ENCODE data around the gene ZMPSTE24. TPM values are rescaled to one million over a fixed set of nuclear protein-coding genes. Genes with fewer than 3 reads are reported as not detected.

The ZMPSTE24 gene
- total and polyA plus RNA-seq, 10 of the 15 experiments (the other 5 are each of a cell fraction or from before 2014, with no cell fraction given): 21.5 to 84.4 (median 43.6) TPM

GRCh38 chr1:40312238-40313205 lies 54.5 kb downstream of the ZMPSTE24 start (continued):
- TF ChIP-seq POLR2A (IDR thresholded peaks at IDR 0.05; ENCODE audit: low read depth, low read length): peak; percentile 65
- peak; percentile 53 for TF ChIP-seq SKIL (IDR thresholded peaks at IDR 0.05; ENCODE audit: low read depth, poor library complexity, severe bottlenecking)
- no peak for TF ChIP-seq SMAD5 (IDR thresholded peaks at IDR 0.05; ENCODE audit: low read depth)
- TF ChIP-seq ATF2 (IDR thresholded peaks at IDR 0.05; ENCODE audit: low read length): no peak
- peak; percentile 44; the same call in 1 of the 2 replicates for TF ChIP-seq RUNX3 (IDR thresholded peaks at IDR 0.05; ENCODE audit: low read length)
- TF ChIP-seq TAF1 (IDR thresholded peaks at IDR 0.05; ENCODE audit: borderline replicate concordance, low read depth, low read length): peak; percentile 38; the same call in 1 of the 2 replicates
- no peak for TF ChIP-seq MYB (IDR thresholded peaks at IDR 0.05; ENCODE audit: borderline replicate concordance, low read depth, low read length)
- TF ChIP-seq EP300 (IDR thresholded peaks at IDR 0.05; ENCODE audit: borderline replicate concordance in 1 of 2, control insufficient read depth in 1 of 2, low read depth in 2 of 2, low read length in 2 of 2): no peak
- TF ChIP-seq HSF1 (IDR thresholded peaks at IDR 0.05; ENCODE audit: low read depth, low read length): no peak
- no peak for TF ChIP-seq BMI1 (IDR thresholded peaks at IDR 0.05; ENCODE audit: borderline replicate concordance)
- no peak for TF ChIP-seq EZH2 (IDR thresholded peaks at IDR 0.05; ENCODE audit: borderline replicate concordance, control insufficient read depth, low read depth, low read length)
- TF ChIP-seq IRF4 (IDR thresholded peaks at IDR 0.05; ENCODE audit: low read depth, low read length): no peak
- no peak for TF ChIP-seq TCF12 (IDR thresholded peaks at IDR 0.05; ENCODE audit: low read depth, low read length)
- TF ChIP-seq MTA3 (IDR thresholded peaks at IDR 0.05; ENCODE audit: borderline replicate concordance, low read length): peak; percentile 39; the same call in 1 of the 2 replicates
- peak; percentile 87 for TF ChIP-seq ZNF687 (IDR thresholded peaks at IDR 0.05)
- peak; percentile 94 for TF ChIP-seq SPI1 (IDR thresholded peaks at IDR 0.05; ENCODE audit: borderline replicate concordance, insufficient read depth, low read depth, low read length)
- no peak for TF ChIP-seq ZNF217 (IDR thresholded peaks at IDR 0.05)
- TF ChIP-seq PBX3 (IDR thresholded peaks at IDR 0.05; ENCODE audit: insufficient replicate concordance, low read depth, low read length): no peak
